Fibroblast of peridontal ligament (primary cell): ENCODE measurements around the gene ZNF177.
"Not testable (repeated sequence)": the region's sequence is repeated elsewhere in the genome, so short reads cannot be mapped to it uniquely, and the experiment has no call there.

ENCODE experiments used
- DNase-seq: peaks from one replicate; pipeline ENCODE4 v3.0.0-alpha.2; 2010; ENCODE audit errors: extremely low read depth

ZNF177 gene

DNA sequence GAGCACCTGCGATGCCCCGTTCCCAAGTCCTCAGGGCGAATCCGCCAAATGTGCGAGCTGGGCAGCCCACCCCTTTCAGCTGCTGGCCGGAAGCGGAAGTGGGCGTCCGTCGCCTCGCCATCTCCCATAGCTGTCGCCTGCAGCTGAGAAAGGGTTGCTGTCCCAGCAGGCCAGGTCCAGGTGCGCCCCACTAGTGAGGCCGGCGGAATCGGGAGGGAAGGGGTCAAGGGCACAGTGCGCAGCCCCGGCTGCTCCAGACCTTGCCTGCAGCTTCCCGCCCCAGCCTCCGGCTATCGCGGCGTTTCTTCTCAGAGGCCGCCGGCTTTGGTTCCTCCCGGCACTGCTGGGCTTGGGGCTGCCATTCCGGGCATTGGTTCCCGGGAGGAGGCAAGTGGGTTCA, at the start of gene ZNF177:
TSS of gene ZNF177 (plus strand) at position 109 of the 400 bp plus-strand sequence. CDS start 15,299 bp downstream, outside the sequence.
- peak; percentile 5 for DNase-seq

DNA sequence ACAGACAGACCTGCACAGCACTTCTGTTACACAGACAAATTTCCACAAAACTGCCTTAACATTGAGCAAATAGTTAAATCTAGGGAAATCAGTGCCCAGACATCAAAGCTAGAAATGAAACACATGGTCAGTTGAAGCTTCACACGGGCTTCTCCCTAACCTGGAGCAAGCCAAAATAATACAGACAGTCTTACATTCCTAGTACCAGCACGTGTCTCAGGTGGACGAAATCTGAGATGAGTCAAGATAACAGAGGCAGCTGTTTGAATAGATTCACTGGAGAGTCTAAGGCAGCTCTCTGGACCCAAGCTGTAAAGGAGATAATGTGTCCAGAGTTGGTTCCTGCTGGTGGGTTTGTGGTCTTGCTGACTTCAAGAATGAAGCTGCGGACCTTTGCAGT, 49.1 kb upstream of the ZNF177 start:
- no peak for DNase-seq

GRCh38 chr19:9321338-9321737, 41.5 kb upstream of the ZNF177 start:
- DNase-seq = no peak

- DNase-seq = not testable (repeated sequence)
These were observed 41.1 kb upstream of the ZNF177 start for GRCh38 chr19:9321756-9322155.

DNA sequence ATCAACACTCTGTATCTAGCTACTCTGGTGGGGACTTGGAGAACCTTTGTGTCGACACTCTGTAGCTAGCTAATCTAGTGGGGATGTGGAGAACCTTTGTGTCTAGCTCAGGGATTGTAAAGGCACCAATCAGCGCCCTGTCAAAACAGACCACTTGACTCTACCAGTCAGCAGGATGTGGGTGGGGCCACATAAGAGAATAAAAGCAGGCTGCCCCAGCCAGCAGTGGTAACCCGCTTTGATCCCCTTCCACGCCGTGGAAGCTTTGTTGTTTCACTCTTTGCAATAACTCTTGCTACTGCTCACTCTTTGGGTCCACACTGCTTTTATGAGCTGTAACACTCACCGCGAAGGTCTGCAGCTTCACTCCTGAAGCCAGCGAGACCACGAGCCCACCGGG, 40.6 kb upstream of the ZNF177 start:
- not testable (repeated sequence) for DNase-seq

DNA sequence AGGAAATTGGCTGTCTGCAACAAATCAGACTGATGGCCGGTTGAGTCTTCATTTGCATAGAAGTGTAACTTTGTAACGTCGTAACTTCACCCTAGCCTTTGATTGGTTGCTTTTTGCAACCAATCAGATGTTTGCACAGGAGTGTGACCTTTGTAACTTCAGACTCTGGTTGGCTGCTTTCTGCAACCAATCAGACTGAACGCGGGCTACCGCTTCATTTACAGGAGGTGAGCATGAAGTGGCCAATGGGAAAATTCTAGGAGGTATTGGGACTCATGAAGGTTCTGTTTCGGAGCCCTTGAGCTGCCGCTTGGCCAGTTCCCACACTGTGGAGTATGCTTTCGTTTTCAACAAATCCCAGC, 39.3 kb upstream of the ZNF177 start:
- peak; percentile 91 for DNase-seq

DNA sequence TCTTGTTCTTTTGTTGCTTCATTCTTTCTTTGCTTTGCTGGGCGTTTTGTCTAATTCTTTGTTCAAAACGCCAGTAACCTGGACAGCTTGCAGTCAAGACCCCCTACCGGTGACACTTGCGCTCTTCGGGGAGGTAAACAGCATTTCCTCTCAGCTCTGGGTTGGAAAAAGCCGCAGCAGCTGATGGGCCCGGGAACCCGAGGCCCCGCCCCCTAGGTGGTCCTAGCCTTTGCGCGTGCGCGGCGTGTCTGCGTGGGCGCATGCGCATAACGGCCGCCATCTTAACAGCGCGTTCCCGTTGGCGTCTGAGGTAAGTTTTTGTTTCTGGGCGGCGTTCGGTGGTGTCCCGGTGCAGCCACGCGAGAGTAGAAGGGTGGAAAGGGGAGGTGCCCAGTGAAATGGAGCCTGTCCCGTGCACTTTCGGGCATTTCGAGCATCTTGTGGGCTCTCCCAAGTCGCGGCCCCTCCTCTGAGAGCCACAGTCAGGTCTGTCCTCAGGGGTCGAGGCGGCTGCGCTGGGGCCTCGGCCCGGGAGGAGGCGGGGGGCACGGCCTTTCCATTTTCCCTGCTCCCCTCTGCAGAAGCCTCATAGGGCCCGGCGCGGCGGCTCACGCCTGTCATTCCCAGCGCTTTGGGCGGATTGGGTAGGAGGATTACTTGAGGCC, 38.8 kb upstream of the ZNF177 start, which contains the start of gene ZNF559:
TSS of gene ZNF559 (plus strand) at position 261 of the 665 bp plus-strand sequence. CDS start 14,371 bp downstream, outside the sequence.
- peak; percentile 95 for DNase-seq

- DNase-seq = no peak
These were observed 38.2 kb upstream of the ZNF177 start for GRCh38 chr19:9324584-9324962.

- no peak for DNase-seq
These were observed 32.8 kb upstream of the ZNF177 start for GRCh38 chr19:9329999-9330398.

- DNase-seq = peak; percentile 2
These were observed 20.1 kb upstream of the ZNF177 start for GRCh38 chr19:9342610-9343304.

- DNase-seq = no peak
These were observed 17.8 kb upstream of the ZNF177 start for GRCh38 chr19:9345005-9345404.

DNA sequence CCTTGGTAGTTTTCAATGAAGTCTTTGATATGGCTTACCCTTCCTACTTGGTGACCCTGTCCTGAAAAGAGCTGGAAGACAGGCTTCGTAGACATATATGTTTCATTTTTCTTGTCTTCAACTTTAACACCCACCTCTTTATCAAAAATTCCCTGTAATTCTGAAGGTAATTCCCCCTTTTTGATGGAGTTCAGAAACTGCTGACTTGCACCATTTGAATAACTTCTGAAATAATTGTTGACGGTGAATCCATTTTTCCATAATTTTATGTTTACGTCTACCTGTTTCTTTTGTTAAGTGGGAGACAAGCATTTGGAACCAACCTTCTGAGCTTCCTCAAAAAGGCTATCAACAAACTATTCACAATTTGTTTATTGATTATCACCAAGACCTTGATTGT, 14.6 kb upstream of the ZNF177 start:
- DNase-seq = no peak

GRCh38 chr19:9348671-9349070, 14.1 kb upstream of the ZNF177 start:
- no peak for DNase-seq

DNA sequence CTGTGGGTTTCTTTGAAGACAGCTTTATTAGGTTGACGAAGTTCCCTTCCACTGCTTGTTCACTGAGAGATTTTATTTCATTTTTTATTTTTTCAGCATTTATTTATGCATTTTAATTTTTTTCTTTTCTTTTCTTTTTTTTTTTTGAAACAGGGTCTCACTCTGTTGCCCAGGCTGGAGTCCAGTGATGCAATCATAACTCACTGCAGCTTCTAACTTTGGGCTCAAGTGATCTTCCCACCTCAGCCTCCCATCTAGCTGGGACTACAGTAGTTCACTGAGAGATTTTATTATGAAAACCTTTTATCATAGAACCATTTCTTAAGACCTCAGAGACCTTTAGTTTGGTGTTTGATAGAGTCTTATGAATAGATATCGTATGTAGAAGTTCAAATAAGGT, 10.3 kb upstream of the ZNF177 start:
- no peak for DNase-seq

DNA sequence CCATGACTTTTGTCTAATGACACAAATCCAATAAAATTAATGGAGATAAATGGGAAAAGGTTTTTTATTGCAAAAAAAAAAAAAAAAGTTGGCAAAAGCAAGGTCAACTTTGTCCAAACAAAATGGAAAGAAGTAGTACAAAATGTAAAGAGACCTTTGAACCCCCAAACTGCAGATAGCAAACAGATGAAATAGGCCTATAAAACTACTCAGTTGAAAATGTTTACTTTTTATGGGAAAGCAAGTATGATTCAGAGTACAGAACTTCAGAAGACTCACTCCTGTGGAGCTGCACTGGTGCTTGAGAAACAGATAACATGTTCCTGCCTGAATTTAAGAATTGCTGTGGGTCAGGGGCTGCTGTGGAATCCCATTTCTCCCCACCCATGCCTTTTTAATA, 9.8 kb upstream of the ZNF177 start:
- no peak for DNase-seq

- peak; percentile 40 for DNase-seq
These were observed 8.2 kb upstream of the ZNF177 start for GRCh38 chr19:9354651-9355050.

GRCh38 chr19:9370738-9371619, 8.2 kb downstream of the ZNF177 start:
- no peak for DNase-seq

GRCh38 chr19:9381361-9381785, 18.6 kb downstream of the ZNF177 start:
- DNase-seq = no peak

DNA sequence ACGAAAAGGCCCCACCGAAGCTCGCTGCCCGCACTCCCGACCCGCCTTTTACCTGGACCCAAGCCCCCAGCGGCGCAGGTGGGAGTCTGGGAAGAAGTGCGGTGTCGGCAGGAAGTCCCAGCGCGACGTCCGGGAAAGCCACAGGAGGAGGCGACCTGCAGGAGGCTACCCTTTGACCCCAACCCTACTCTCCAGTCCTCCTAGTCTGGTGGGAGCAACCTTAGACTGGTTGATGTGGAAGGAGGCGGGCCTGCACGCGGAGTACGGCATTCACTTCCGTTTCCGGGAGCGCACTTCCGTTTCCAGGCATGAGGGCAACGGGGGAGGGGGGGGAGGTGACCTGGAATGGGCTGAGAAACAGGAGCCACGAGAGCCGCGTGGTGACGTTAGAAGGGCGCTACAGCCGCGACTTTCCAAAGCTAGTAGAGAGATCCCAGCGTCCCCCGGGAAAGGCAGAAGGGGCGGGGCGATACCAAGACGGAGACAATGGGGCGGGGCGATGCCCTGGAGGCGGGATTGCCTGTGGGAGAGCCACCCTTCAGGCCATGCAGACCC, 44.1 kb downstream of the ZNF177 start:
- peak; percentile 92 for DNase-seq

DNA sequence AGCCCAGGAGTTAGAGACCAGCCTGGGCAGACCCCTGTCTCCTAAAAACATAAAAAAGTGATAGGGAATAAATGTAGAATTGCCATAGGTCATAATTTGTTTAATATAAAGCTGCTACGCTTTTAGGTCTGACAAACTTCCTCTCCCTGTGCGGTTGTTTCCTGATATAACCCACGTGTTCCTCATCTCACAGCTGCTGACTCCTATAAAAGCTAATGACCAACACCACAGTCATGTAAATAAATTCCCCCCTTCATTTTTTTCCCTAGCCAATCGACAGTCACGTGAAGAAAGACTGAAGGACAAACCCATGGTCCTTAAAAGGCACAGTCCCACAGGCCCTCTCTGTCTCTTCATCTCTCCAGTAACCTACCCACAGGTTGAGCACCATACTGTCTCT, 45.0 kb downstream of the ZNF177 start:
- DNase-seq = no peak

GRCh38 chr19:9413240-9413954, 50.6 kb downstream of the ZNF177 start:
- DNase-seq = no peak
